RWPE2 (cell line): ENCODE measurements around the gene ROCK2.

Experiments
- ATAC-seq: fragments of 200-7000 bp; cut with Tn5 transposase; 3 replicates; pipeline ENCODE4 v1.9.1; 2021; ENCODE audit warnings: low read depth
- DNase-seq: peaks from one replicate; pipeline ENCODE4 v3.0.0-alpha.2; 2020; ENCODE audit warnings: low spot score
- H3K27ac ChIP-seq: fragments of 450-650 bp; 2 replicates; pipeline ENCODE4 v1.5.1; 2017; ENCODE audit warnings: mild to moderate bottlenecking; ENCODE audit not compliant: poor library complexity, severe bottlenecking
- H3K27me3 ChIP-seq: fragments of 250-450 bp; sonication (Bioruptor Pico); 2 replicates; pipeline ENCODE4 v1.5.1; 2021; ENCODE audit warnings: mild to moderate bottlenecking, moderate library complexity; ENCODE audit not compliant: insufficient read depth, poor library complexity, severe bottlenecking
- H3K36me3 ChIP-seq: fragments of 250-450 bp; sonication (Bioruptor Pico); 2 replicates; pipeline ENCODE4 v1.5.1; 2020; ENCODE audit warnings: low read depth, mild to moderate bottlenecking, moderate library complexity
- H3K4me1 ChIP-seq: fragments of 250-450 bp; sonication (Bioruptor Pico); 2 replicates; pipeline ENCODE4 v1.5.1; 2021; ENCODE audit warnings: mild to moderate bottlenecking, moderate library complexity; ENCODE audit not compliant: insufficient read depth, poor library complexity, severe bottlenecking
- H3K4me3 ChIP-seq: fragments of 250-450 bp; sonication (Bioruptor Pico); 2 replicates; pipeline ENCODE4 v1.5.1; 2021; ENCODE audit warnings: mild to moderate bottlenecking, moderate library complexity; ENCODE audit not compliant: severe bottlenecking
- H3K9me3 ChIP-seq: fragments of 250-450 bp; sonication (Bioruptor Pico); 2 replicates; pipeline ENCODE4 v1.5.1; 2021; ENCODE audit warnings: mild to moderate bottlenecking, moderate library complexity; ENCODE audit not compliant: severe bottlenecking
- TF ChIP-seq, protein P1 (sequence below): fragments of 450-650 bp; IDR thresholded peaks from one replicate; pipeline ENCODE4 v1.5.1; 2017; ENCODE audit warnings: mild to moderate bottlenecking, moderate library complexity; ENCODE audit not compliant: poor library complexity, severe bottlenecking

ROCK2 gene

DNA sequence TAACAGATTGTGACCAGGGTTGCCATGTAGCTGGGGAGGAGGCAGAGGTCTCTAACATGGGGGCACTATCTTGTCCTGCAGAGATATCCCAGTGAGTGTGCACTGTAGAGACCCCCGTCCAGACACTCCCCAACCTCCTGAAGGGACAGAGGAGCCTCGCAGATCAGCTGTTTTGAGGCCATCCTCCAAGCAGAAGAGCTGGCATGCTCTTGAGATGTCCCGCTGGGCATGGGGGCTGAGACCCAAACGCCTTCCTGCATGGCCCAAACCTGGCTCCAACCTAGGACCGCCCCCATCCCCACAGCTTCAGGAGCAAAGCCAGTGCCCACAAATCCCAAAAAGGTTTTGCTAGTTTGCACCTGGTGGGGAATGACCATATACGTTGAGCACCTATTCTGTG is 191.8 kb downstream of the ROCK2 start:
- Histone ChIP-seq H3K36me3 (no peaks in the 10 kb centered on the region), H3K9me3 (no peaks in the 10 kb centered on the region), H3K4me1 (no peaks in the 10 kb centered on the region), H3K27ac (no peak overlapping the region), H3K27me3 (no peaks in the 10 kb centered on the region), H3K4me3 (no peak overlapping the region)
- TF ChIP-seq, protein P1, sequence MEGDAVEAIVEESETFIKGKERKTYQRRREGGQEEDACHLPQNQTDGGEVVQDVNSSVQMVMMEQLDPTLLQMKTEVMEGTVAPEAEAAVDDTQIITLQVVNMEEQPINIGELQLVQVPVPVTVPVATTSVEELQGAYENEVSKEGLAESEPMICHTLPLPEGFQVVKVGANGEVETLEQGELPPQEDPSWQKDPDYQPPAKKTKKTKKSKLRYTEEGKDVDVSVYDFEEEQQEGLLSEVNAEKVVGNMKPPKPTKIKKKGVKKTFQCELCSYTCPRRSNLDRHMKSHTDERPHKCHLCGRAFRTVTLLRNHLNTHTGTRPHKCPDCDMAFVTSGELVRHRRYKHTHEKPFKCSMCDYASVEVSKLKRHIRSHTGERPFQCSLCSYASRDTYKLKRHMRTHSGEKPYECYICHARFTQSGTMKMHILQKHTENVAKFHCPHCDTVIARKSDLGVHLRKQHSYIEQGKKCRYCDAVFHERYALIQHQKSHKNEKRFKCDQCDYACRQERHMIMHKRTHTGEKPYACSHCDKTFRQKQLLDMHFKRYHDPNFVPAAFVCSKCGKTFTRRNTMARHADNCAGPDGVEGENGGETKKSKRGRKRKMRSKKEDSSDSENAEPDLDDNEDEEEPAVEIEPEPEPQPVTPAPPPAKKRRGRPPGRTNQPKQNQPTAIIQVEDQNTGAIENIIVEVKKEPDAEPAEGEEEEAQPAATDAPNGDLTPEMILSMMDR = no peak
- DNase-seq (no peak), ATAC-seq (no peak)

DNA sequence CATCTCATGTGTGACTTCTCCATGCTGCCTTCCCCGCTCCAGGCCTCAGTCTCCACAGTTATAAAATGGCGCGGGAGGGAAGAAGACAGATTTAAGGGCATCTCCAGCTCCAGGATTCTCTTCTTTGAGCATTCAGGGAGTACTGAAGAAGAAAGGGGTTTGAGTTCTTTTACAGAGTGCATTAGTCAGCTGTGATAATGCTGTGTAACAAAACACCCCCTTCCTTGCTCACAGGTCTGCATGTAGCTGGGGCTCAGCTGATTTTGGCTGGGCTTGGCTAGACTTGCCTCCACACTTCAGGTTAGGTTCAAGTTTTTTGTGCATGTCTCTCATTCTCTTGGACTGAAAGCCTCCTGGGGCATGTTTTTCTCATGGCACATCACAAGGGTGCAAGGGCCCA is 197.2 kb downstream of the ROCK2 start:
- Histone ChIP-seq H3K27ac (no peak overlapping the region), H3K27me3 (no peaks in the 10 kb centered on the region), H3K4me1 (no peaks in the 10 kb centered on the region), H3K9me3 (no peaks in the 10 kb centered on the region), H3K4me3 (no peak overlapping the region), H3K36me3 (no peaks in the 10 kb centered on the region)
- no peak for DNase-seq
- TF ChIP-seq, protein P1 = no peak
- no peak for ATAC-seq

DNA sequence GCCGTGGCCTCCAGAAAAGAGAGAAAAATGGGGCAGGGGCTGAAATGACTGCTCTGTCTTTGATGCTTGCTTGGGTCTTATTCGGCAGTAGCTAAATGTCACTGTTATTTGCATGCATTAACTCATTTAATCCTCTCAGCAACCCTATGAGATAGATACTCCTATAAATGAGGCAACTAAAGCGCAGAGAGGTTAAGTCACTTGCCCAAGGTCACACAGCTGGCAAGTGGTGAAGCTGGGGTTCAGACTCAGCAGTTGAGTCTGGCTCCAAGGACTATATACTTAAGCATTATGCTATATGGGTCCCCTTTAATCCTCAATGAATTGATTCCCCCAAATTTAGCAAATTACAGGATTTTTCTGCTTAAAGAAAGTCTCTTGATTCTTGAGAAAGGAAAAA is 198.4 kb downstream of the ROCK2 start:
- DNase-seq (no peak), ATAC-seq (no peak)
- H3K4me1 ChIP-seq = no peaks in the 10 kb centered on the region
- no peaks in the 10 kb centered on the region for H3K36me3 ChIP-seq
- H3K4me3 ChIP-seq = no peak overlapping the region
- H3K27me3 ChIP-seq = no peaks in the 10 kb centered on the region
- H3K27ac ChIP-seq = no peak overlapping the region
- TF ChIP-seq, protein P1 = no peak
- no peaks in the 10 kb centered on the region for H3K9me3 ChIP-seq

DNA sequence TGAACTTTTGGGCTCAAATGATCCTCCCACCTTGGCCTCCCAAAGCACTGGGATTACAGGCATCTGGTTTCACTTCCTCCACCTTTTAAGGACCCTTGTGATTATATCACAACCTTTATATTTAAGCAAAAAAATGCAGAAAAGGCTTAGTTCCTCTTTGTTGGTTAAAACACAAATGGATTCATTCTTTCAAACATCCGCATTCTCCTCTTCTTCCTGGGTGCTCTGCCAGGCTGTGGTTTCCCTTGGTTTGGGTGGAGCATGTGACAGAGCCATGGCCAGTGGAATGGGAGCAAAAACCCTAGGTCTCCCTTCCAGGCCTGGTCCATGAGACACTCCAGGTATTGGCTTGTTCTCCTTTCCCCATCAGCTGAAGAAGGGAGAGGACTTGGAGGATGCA is 199.1 kb downstream of the ROCK2 start:
- DNase-seq (no peak), ATAC-seq (no peak)
- no peaks in the 10 kb centered on the region for H3K36me3 ChIP-seq
- no peak overlapping the region for H3K27ac ChIP-seq
- H3K4me3 ChIP-seq = no peak overlapping the region
- H3K27me3 ChIP-seq = no peaks in the 10 kb centered on the region
- H3K9me3 ChIP-seq = no peaks in the 10 kb centered on the region
- TF ChIP-seq, protein P1 = no peak
- H3K4me1 ChIP-seq = no peaks in the 10 kb centered on the region

DNA sequence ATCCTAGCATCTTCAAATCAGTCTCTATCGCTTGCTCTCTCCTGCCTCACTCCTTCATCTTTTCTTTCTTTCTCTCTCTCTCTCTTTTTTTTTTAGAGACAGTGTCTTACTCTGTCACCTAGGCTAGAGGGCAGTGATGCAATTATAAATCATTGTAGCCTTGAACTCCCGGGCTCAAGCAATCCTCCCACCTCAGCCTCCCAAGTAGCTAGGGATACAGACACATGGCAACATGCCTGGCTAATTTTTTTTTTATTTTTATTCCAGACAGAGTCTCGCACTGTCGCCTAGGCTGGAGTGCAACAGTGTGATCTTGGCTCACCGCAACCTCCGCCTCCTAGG is 199.7 kb downstream of the ROCK2 start:
- ATAC-seq = no peak
- H3K36me3 ChIP-seq = no peaks in the 10 kb centered on the region

More for the DNA sequence above, 199.7 kb downstream of the ROCK2 start:
- Histone ChIP-seq H3K4me1 (no peaks in the 10 kb centered on the region), H3K27me3 (no peaks in the 10 kb centered on the region), H3K27ac (no peak overlapping the region), H3K4me3 (no peak overlapping the region), H3K9me3 (no peaks in the 10 kb centered on the region)
- DNase-seq = no peak
- TF ChIP-seq, protein P1 = no peak
